GM19372 (cell line): ENCODE results near the gene DUSP2.

Experiments
- ATAC-seq: cut with Tn5 transposase; IDR thresholded peaks from one replicate; pipeline ENCODE4 v1.9.1; 2021; ENCODE audit warnings: mild to moderate bottlenecking, low read depth, moderate library complexity; ENCODE audit not compliant: unreplicated experiment

The DUSP2 gene, protein sequence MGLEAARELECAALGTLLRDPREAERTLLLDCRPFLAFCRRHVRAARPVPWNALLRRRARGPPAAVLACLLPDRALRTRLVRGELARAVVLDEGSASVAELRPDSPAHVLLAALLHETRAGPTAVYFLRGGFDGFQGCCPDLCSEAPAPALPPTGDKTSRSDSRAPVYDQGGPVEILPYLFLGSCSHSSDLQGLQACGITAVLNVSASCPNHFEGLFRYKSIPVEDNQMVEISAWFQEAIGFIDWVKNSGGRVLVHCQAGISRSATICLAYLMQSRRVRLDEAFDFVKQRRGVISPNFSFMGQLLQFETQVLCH

DNA sequence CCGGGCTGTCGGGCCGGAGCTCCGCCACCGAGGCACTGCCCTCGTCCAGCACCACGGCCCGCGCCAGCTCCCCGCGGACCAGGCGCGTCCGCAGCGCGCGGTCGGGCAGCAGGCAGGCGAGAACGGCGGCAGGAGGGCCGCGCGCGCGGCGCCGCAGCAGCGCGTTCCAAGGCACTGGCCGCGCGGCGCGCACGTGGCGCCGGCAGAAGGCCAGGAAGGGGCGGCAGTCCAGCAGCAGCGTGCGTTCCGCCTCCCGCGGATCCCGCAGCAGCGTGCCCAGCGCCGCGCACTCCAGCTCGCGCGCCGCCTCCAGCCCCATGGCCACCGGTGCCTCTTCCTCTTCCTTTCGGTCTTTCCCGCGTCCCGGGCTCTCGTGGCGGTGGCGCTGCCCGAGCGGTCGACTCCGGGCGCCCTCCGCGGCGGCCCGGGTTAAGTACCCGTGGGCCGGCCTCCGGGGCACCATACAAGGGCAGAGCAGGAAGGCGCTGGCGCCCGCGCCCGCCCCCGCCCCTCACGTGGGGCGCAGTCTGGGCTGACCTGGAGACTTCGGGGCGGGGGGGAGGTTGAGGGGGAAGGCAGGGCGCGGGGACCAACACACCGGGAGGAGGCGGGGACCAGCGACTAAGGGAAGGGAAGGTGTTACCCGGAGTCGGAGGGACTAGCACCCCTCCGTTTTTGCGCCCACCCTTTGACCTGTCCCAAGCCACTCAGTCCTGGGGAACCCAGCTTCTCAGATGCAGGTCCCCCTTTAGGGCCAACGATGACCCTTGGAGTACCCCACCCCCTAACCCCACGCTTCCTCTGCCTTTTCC is at the start of gene DUSP2:
Gene DUSP2, minus strand, starts transcription at position 405 of the 812 bp plus-strand sequence. Its CDS starts 86 bp downstream, at position 319.
- ATAC-seq: peak; percentile 51

DNA sequence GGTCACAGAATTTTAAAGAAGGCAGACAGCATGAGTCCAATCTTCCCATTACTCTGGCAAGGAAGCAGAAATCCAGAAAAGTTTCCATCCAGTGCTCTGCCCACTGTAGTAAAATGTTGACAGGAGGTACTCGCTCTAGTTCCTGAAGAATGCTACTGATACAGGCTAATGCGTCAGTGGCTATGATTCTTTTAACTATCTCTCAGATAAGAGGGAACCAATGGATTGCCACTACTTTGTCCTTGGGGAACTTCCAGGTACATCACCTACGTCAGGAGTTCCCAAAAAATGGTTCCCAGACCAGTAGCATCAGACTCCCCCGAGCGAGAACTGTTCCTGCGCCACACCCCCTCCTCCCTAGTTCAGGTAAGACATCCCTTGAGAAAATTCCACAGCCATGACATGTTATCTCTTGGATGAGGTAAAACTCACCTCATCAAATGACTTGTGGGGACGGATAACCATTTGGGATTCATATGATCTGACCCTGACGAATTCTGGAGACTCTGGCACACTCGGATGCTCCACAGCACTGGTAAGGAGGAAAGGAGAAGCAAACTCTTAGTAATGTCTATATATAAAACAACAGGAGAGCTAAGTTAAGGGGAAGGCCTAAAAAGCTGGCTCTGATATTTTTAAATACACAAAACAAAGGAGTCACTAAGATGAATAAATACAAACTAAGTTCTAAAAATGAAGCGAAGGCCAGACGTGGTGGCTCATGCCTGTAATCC is 46.9 kb upstream of the DUSP2 start:
- no peak for ATAC-seq

DNA sequence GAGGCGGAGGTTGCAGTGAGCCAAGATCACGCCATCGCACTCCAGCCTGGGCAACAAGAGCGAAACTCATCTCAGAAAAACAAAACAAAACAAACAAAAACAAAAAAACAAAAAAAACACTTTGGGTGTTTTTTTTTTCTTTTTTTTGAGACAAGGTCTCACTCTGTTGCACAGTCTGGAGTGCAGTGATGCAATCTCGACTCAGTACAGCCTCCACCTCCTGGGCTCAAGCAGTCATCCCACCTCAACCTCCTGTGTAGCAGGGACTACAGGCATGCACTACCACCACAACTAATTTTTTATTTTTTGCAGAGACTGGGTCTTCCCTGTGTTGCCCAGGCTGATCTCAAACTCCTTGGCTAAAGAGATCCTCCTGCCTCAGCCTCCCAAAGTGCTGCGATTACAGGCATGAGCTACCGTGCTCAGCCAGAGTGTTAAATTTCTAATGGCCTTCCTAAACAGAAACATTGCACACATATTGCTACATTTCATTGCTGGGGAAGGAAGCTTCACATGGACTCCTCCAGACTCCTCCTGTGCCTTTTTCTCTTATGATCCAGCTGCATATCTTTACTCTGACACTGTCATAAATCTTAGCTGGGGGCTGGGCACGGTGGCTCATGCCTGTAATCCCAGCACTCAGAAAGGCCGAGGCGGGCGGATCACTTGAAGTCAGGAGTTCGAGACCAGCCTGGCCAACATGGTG is 43.7 kb upstream of the DUSP2 start:
- no peak for ATAC-seq

DNA sequence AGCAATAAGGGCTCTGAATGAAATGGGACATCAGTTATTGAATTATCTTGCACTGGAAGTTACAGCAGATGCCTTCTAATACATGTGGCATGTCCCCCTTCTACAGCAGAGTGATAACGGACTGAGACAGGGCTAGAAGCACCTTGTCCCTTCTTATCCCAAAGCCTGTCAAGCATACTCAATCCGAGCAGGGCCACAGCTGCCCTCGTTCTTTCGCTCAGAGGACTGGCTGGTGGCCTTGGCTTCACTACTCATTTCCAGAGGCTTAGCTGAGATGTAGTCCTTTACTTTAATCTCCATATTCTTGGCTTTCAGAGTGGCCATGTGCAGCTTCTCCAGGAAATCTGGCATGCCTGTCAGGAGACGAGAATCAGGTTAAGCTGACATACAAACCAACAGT is 41.3 kb upstream of the DUSP2 start:
- ATAC-seq: no peak

DNA sequence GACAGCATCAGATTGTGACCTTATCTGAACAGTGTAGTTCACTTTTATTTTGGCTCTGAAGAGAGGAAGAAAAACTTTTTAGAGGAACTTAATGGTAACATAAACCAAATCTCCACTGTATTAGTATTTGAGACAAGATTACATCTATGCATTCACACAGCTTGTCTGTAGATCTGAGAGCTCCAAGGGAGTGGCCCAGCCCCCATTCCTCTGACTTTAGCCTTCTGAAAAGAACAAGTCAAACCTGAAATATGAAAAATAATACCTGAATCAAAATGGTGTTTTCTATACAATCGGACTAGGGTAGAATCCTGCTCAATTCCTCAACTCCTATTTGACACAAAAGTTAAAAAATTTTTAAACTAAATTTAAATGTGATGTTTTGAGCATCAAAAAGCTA is 40.3 kb upstream of the DUSP2 start:
- ATAC-seq: no peak

DNA sequence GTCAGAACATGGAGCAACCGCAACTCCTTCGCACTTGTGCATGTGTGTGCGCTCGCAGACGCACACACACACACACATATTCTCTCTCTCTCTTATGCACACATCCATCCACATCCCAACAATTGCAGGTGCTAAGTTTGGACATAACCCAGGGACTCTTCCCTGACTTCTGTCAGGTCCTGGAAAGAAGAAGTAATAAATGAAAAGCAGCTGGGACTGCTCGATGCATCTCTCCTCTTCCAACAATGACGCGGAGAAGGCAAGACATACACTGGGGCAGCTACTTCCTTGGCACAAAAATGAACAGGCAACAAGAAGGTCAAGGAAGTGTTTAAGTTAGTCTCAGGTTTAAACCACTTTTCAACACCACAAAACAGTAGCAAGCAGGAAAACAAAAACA is 39.7 kb upstream of the DUSP2 start:
- no peak for ATAC-seq

DNA sequence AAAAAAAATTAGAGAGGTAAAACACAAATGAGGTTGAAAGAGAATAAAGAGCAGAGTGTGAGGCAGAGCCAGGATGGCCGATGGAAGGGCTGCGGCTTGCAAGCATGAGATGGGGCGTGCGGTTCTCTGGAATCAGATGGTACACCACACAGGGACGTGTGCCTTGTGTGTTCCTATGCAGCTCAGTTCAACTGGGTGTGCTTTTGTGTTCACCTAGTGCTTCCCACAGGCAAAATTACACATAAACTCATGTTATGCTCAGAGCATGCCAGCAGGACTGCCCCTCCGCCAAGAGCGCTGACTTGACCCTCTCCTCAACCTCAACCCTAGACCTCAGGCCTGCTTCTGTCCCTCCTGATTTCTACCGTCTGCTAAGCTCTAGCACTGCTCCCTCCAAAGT is 38.9 kb upstream of the DUSP2 start:
- ATAC-seq: no peak

DNA sequence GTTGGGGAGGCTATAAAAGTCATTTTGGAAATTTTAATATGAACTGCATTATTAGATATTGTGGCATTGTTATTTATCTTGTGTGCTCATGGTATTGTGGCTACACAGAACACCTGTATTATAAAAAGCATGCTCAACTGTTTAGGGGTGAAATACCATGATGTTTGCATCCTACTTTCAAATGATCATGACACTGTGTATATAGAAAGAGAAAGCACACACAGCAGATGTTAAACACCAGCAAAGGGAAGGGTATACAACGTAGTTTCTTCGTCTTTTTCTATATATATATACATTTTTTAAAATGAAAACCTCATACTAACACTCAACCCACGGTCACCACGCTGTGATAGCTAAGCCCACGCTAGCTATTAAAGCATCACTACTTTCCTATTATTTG is 36.3 kb upstream of the DUSP2 start:
- ATAC-seq: no peak

DNA sequence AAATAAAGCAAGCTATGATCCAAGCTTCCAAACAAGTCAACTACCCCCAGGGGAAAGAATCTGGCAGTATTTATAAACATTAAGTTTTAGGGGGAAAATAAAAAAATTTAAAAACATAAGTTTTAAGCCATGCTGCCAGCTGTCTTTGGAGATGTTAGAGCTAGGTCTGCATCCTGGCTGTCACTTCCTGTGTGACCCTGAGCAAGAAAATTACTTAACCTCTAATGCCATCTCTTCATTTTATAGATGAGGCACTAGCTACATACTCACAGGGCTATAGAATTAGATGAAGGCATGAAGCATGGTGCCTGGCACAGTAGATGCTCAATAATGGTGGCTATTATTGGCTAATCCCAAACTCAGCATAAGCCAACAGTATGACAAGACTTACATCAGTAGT is 35.3 kb upstream of the DUSP2 start:
- no peak for ATAC-seq

DNA sequence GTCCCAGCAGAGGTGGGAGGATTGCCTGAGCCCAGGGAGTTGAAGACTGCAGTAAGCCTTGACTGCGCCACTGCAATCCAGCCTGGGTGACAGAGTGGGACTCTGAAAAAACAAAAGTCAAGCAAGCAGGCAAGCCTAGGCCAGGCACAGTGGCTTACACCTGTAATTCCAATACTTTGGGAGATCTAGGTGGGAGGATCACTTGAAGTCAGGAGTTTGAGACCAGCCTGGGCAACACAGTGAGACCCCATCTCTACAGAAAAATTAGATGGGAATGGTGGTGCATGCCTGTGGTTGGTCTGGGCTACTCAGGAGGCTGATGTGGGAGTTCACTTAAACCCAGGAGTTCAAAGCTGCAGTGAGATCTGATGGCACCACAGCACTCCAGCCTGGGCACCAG is 34.8 kb upstream of the DUSP2 start:
- no peak for ATAC-seq

DNA sequence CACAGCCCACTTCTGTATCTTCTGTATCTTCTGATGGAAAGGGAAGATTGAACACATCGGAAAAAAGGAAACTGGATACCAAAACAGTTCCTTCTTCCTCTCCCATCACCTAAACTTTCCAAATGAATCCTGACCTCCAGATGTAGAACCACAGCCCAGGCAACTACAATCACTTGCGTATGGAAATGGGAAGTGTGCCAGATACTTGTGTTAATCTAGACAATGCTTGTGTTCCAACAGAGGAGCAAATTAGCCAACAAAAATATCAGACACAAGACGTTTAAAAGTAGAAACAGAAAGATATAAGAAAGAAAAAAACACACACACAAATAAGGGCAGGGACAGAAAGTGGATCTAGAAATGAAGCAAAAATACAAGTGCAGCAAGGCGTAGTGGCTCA is 31.4 kb upstream of the DUSP2 start:
- no peak for ATAC-seq

DNA sequence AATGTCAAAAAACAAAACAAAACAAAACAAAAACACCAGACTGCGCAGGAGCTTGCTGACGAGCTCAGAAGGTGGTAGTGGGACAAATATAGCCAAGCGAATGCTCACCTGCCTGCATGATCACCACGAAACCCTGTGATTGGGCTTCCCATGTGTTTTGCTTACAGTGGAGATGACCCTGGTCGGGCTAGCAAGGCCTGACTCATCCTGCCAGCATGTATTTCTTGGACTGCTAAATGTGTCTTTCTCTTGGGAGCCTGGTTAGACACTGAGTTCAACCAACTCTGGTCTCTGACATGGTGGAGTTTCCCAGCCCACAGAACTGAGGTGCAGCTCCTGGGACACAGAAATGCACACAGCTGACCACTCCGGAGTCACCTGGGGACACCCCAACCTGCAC is 30.7 kb upstream of the DUSP2 start:
- ATAC-seq: no peak

DNA sequence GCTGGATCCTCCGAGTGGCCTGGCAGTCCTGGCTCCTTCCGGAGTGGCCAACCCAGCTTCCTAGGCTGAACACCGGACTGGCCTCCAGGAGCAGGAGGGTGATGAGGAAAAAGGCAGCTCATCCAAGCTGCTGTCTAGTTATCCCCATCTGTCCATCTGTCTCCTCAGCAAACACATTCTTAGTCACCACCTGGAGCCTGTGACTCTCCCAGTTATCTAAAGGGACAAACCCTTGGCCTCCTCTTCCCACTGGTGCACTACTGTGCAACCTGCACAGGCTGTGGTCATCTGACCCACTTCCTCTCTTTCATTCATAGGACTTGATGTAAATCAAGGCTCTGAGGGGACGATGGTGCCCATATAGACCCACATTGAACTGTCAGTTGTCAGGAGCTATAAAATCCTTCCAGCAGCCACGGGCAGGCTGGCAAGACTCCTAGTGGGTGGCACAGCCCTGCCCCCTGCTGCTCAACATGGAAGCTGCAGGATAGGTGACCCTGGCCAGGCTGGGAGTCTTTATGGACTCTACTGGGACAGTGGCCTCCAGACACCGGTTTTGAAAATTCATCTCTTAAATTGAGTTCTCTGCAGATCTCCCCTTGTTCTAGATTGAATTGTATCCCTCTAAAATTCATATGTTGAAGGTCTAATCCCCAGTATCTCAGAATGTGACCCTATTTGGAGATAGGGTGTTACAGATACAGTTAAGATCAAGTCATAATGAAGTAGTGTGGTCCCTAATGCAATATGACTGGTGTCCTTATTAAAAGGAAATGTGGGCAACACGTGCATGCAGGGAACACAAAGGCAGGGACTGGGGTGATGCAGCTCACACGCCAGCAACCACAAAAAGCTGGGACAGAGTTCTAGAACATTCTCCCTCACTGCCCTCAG is 29.3 kb upstream of the DUSP2 start:
- peak; percentile 74 for ATAC-seq

DNA sequence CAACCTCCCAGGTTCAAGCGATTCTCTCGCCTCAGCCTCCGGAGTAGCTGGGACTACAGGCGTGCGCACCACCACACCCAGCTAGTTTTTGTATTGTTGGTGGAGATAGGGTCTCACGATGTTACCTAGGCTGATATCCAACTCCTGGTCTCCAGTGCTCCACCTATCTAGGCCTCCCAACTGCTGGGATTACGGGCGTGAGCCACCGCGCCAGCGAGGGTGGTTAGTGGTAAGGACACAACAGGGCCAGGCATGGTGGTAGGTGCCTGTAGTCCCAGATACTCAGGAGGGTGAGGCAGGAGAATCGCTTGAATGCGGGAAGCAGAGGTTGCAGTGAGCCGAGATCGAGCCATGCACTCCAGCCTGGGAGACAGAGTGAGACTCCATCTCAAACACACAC is 26.6 kb upstream of the DUSP2 start:
- ATAC-seq: no peak

DNA sequence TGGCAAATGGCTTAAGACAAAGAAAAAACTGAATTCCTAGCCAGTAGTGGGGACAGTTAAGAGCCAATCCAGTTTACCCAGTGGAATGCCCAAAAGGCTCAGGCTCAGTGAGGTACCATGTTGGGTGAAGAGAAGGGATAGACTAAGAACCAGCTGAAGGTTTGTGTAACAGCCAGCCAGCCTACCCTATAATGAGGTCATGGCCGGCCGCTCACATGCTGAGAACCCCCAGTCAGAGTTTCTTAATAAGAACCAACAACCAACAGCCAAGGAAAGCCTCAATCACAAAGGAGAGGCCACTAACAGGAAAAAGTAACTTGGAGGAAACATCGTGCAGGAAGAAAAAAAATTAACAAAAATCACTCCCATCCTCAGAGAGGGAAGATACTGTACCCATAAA is 25.4 kb upstream of the DUSP2 start:
- no peak for ATAC-seq

DNA sequence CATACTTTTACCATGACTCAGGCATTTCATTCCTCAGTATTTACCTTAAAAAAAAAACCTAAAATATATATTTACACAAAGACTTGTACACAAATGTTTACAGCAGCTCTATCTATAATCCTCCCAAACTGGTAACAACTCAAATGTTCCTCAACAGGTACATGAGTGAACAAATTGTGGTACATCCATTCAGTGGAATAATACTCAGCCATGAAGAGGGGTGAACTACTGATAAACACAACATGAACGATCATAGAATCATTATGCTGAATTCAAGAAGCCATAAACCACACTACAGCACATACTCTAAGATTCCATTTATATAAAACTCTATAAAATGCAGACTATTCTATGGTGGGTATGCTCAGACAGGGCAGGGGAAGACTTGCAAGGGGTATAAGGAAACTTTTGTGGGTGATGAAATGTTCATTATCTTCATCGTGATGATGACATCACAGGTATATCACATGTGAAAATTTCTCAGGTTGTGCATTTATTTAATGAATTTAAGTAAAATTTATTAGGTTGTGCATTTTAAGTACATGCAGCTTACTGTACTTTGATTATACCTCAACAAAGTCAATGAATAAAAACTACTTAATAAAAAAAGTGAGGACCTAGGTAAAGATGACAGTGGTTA is 24.7 kb upstream of the DUSP2 start:
- ATAC-seq: no peak

DNA sequence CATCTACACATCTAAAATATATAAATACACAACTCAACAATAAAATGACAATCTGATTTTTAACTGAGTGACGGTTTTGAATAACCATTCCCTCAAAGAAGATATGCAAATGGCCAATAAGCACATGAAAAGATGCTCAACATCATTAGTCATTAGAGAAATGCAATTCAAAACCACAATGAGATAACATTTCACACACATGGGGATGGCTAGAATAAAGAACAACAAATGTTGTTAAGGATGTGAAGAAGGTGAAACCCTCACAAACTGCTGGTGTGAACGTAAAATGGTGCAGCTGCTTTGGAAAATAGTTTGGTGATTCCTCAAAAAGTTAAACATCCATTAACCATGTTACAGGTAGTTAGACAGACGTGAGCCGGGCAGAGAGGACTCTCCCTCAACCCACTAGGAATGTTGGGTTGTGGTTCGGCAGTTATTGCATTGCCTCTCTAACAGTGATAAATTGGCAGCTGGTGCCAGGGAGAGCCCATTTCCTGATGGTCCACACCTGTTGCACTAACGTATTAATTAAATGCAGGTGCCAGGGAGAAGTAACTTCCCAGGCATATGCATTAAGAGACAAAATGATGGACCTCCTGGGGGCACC is 22.3 kb upstream of the DUSP2 start:
- ATAC-seq: no peak

DNA sequence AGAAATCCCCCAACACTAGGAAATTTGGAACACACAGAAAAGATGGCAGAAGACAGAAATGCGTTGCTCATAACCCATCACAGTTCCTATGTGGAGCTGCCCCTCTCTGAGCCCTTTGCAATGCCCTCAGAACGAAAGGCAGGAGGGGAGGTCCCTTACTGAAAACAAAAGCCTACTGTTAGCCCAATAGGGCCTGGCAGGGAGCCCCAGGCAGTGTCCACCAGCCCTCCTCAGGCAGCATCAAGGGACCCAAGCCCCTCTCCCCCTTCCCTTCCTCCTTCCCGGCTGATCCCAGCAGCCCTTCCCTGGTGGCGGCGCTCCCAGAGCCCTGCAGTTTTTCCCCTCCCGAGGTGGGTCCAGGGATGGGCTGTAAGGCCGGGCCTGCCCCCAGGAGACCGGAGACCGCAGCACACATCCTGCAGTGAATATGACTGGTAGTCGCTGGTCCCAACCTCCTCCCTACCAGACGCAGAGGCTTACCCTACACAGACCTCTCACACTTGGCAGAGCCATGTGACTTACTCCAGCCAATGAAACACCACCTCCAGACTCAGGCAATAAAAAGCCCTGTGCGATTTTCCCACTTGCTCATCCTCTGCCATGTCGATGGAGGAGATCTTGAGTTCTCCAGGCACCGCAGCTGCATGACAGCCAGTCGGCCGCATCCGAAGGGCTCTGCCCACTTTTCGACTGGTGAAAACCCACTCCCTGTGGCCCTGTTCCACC is 19.4 kb upstream of the DUSP2 start:
- ATAC-seq: peak; percentile 46
